DND-41 (cell line): ENCODE results near the gene CD22.

Experiments
- CTCF ChIP-seq: IDR thresholded peaks from 2 replicates; pipeline ENCODE4 v1.5.1; 2012; ENCODE audit warnings: borderline replicate concordance, low read length, moderate library complexity, mild to moderate bottlenecking; ENCODE audit not compliant: poor library complexity, severe bottlenecking; ENCODE audit errors: extremely low read depth
- EZH2 ChIP-seq: IDR thresholded peaks from 3 replicates; pipeline ENCODE4 v1.6.1; 2012; ENCODE audit warnings: borderline replicate concordance, low read depth, mild to moderate bottlenecking, moderate library complexity, low read length, inconsistent platforms; ENCODE audit not compliant: severe bottlenecking

GRCh38 chr19:35293808-35294207 lies 35.2 kb upstream of the CD22 start:
- no peak for TF ChIP-seq CTCF
- no peak for TF ChIP-seq EZH2
